SK-N-SH (cell line): Measurements from ENCODE around the gene ADAM21. TPM values are rescaled to one million over a fixed set of nuclear protein-coding genes. Genes with fewer than 3 reads are reported as not detected.

Experiments
- CTCF ChIA-PET: fragments of 300-600, 350-600 bp; formaldehyde crosslinking; extraction: SDS; loops from one replicate; lab custom pipeline; 2021; lab: Yijun Ruan, JAX
- POLR2A ChIA-PET: fragments of 350-600 bp; sonication (Branson Sonifier 250); formaldehyde crosslinking; extraction: SDS; loops from one replicate; lab custom pipeline; 2020; ENCODE audit warnings: antibody characterized with exemption, inconsistent platforms; lab: Yijun Ruan, JAX
- DNase-seq: peaks from one replicate; pipeline ENCODE4 v3.0.0; 2012
- H2AFZ ChIP-seq: fragments of 200-600 bp; sonication (generic); 2 replicates; pipeline ENCODE4 v1.8.1; 2016; ENCODE audit warnings: antibody characterized with exemption, mild to moderate bottlenecking, low read depth
- H3F3A ChIP-seq: fragments of 200-600 bp; sonication (generic); replicated peaks from 2 replicates; pipeline ENCODE3; 2016; ENCODE audit warnings: antibody characterized with exemption, mild to moderate bottlenecking; ENCODE audit not compliant: insufficient read depth
- H3K27ac ChIP-seq, 2 experiments: fragments of 200-500 bp in 1 of 2; fragments of 200-600 bp in 1 of 2; sonication (Bioruptor generic) in 1 of 2; sonication (generic), shearing (Covaris generic) in 1 of 2; 2 replicates each; pipeline versions ENCODE4 v1.5.1 to v1.6.1; 2014 to 2016; ENCODE audit warnings: low read depth in 2 of 2, inconsistent platforms in 1 of 2, low read length in 1 of 2, mild to moderate bottlenecking in 1 of 2, mixed read lengths in 1 of 2
- H3K27me3 ChIP-seq: fragments of 200-600 bp; sonication (generic), shearing (Covaris generic); 2 replicates; pipeline ENCODE4 v1.6.1; 2016; ENCODE audit warnings: mixed run types; ENCODE audit not compliant: insufficient read depth
- H3K36me3 ChIP-seq, 2 experiments: fragments of 200-500 bp in 1 of 2; fragments of 200-600 bp in 1 of 2; sonication (Bioruptor generic) in 1 of 2; sonication (generic) in 1 of 2; replicated peaks in 1 of 2; 2 replicates each; pipeline versions ENCODE3 to v1.5.1; 2014 to 2016; ENCODE audit warnings: low read length in 1 of 2, mild to moderate bottlenecking in 1 of 2; ENCODE audit not compliant: insufficient read depth in 2 of 2, control insufficient read depth in 1 of 2
- H3K4me1 ChIP-seq, 2 experiments: fragments of 200-500 bp in 1 of 2; fragments of 200-600 bp in 1 of 2; sonication (Bioruptor generic) in 1 of 2; sonication (generic), shearing (Covaris generic) in 1 of 2; 2 replicates each; pipeline versions ENCODE4 v1.5.1 to v1.6.1; 2014 to 2016; ENCODE audit warnings: low read depth in 1 of 2, low read length in 1 of 2, mixed run types in 1 of 2; ENCODE audit not compliant: insufficient read depth in 2 of 2, control insufficient read depth in 1 of 2
- H3K4me2 ChIP-seq: fragments of 200-600 bp; sonication (generic), shearing (Covaris generic); 2 replicates; pipeline ENCODE4 v1.6.1; 2017; ENCODE audit warnings: mixed run types
- H3K4me3 ChIP-seq, 2 experiments: fragments of 200-500 bp in 1 of 2; fragments of 200-600 bp in 1 of 2; sonication (Bioruptor generic) in 1 of 2; sonication (generic), shearing (Covaris generic) in 1 of 2; 2 replicates each; pipeline versions ENCODE4 v1.5.1 to v1.8.1; 2014 to 2016; ENCODE audit warnings: low read depth in 2 of 2, inconsistent platforms in 1 of 2, low read length in 1 of 2, mild to moderate bottlenecking in 1 of 2, mixed read lengths in 1 of 2, moderate library complexity in 1 of 2
- H3K79me2 ChIP-seq: fragments of 200-600 bp; sonication (generic); 2 replicates; pipeline ENCODE4 v1.8.1; 2017; ENCODE audit warnings: mild to moderate bottlenecking; ENCODE audit not compliant: insufficient read depth
- H3K9ac ChIP-seq: fragments of 200-600 bp; sonication (generic); 2 replicates; pipeline ENCODE4 v1.6.1; 2017; ENCODE audit warnings: mixed run types
- H3K9me2 ChIP-seq: fragments of 200-600 bp; sonication (generic); 2 replicates; pipeline ENCODE4 v1.6.1; 2017; ENCODE audit warnings: mixed run types
- H3K9me3 ChIP-seq: fragments of 200-600 bp; sonication (generic); 2 replicates; pipeline ENCODE4 v1.6.1; 2017; ENCODE audit warnings: mixed run types, mild to moderate bottlenecking, moderate library complexity
- H4K20me1 ChIP-seq: fragments of 200-600 bp; sonication (generic); 2 replicates; pipeline ENCODE4 v1.6.1; 2017; ENCODE audit warnings: mild to moderate bottlenecking, mixed run types; ENCODE audit not compliant: insufficient read depth
- ELF1 ChIP-seq: IDR thresholded peaks from 2 replicates; pipeline ENCODE4 v1.4.0; 2012
- EP300 ChIP-seq, 2 experiments: IDR thresholded peaks; 2 replicates each; pipeline versions ENCODE4 v1.4.0 to v1.6.1; 2012; ENCODE audit warnings: borderline replicate concordance in 1 of 2, low read depth in 1 of 2, low read length in 1 of 2
- FOXJ3 ChIP-seq: sonication (generic); formaldehyde crosslinking; IDR thresholded peaks from 2 replicates; pipeline ENCODE4 v1.5.1; 2020; ENCODE audit warnings: mild to moderate bottlenecking, missing genetic modification reagents
- FOXM1 ChIP-seq: IDR thresholded peaks from 2 replicates; pipeline ENCODE4 v1.4.0; 2012; ENCODE audit warnings: low read depth, mild to moderate bottlenecking
- GATA2 ChIP-seq: sonication (generic); formaldehyde crosslinking; IDR thresholded peaks from 2 replicates; pipeline ENCODE4 v1.5.0; 2020; ENCODE audit warnings: mild to moderate bottlenecking, missing genetic modification reagents
- IRF3 ChIP-seq: fragments of 150-350 bp; IDR thresholded peaks from 2 replicates; pipeline ENCODE4 v1.6.1; 2016; ENCODE audit warnings: mild to moderate bottlenecking, low read depth, low read length
- MAX ChIP-seq: IDR thresholded peaks from 2 replicates; pipeline ENCODE4 v1.4.0; 2012; ENCODE audit warnings: low read depth
- MXI1 ChIP-seq: IDR thresholded peaks from 2 replicates; pipeline ENCODE4 v1.6.1; 2012; ENCODE audit warnings: mild to moderate bottlenecking, low read depth, low read length, improper control_type of control experiment
- NFIC ChIP-seq: IDR thresholded peaks from 2 replicates; pipeline ENCODE4 v1.4.0; 2012; ENCODE audit warnings: borderline replicate concordance
- PBX3 ChIP-seq: IDR thresholded peaks from 2 replicates; pipeline ENCODE4; 2012
- POLR2AphosphoS5 ChIP-seq: IDR thresholded peaks from 2 replicates; pipeline ENCODE4 v1.6.1; 2012; ENCODE audit warnings: low read depth, low read length
- RAD21 ChIP-seq: IDR thresholded peaks from 2 replicates; pipeline ENCODE4 v1.6.1; 2012; ENCODE audit warnings: mild to moderate bottlenecking, low read length
- RCOR1 ChIP-seq: fragments of 150-350 bp; IDR thresholded peaks from 2 replicates; pipeline ENCODE4 v1.6.1; 2017; ENCODE audit warnings: antibody characterized with exemption, low read length
- RFX5 ChIP-seq: IDR thresholded peaks from 2 replicates; pipeline ENCODE4 v1.6.1; 2012; ENCODE audit warnings: mild to moderate bottlenecking, improper control_type of control experiment, low read length
- RXRA ChIP-seq: IDR thresholded peaks from 2 replicates; pipeline ENCODE4 v1.4.0; 2012; ENCODE audit warnings: low read depth, mild to moderate bottlenecking, borderline replicate concordance
- SIN3A ChIP-seq: IDR thresholded peaks from 2 replicates; pipeline ENCODE4 v1.6.1; 2012; ENCODE audit warnings: low read depth, mild to moderate bottlenecking, low read length, moderate library complexity, borderline replicate concordance
- SMC3 ChIP-seq: IDR thresholded peaks from 2 replicates; pipeline ENCODE4 v1.6.1; 2012; ENCODE audit warnings: low read depth, low read length, improper control_type of control experiment
- TAF1 ChIP-seq: IDR thresholded peaks from 2 replicates; pipeline ENCODE4 v1.6.1; 2012; ENCODE audit warnings: low read depth, mild to moderate bottlenecking, low read length, moderate library complexity, borderline replicate concordance
- TCF12 ChIP-seq: IDR thresholded peaks from 2 replicates; pipeline ENCODE4 v1.4.0; 2012
- TEAD4 ChIP-seq: IDR thresholded peaks from 2 replicates; pipeline ENCODE4 v1.4.0; 2012; ENCODE audit warnings: mild to moderate bottlenecking, borderline replicate concordance; ENCODE audit not compliant: insufficient read depth
- USF1 ChIP-seq: IDR thresholded peaks from 2 replicates; pipeline ENCODE4 v1.4.0; 2012; ENCODE audit warnings: low read depth, borderline replicate concordance
- ZBTB33 ChIP-seq: IDR thresholded peaks from 2 replicates; pipeline ENCODE4 v1.4.0; 2012; ENCODE audit warnings: low read depth, borderline replicate concordance
- WGBS: methylation state at CpG from one replicate; pipeline ENCODE4 v1.1.6; 2017; ENCODE audit warnings: low lambda C conversion rate; 5-methylcytosine and 5-hydroxymethylcytosine counted together
- polyA plus RNA-seq, 3 experiments: library from polyadenylated mRNA; depleted of rRNA; stranded (reverse); fragments of >200 nt; gene quantifications; 2 replicates each; pipeline ENCODE4 v1.2.3, GENCODE V29; 2012

ADAM21 gene
- polyA plus RNA-seq, 1 of the 3 experiments (the other 2 are of a cell fraction) = 1.6 TPM

- H3K27ac ChIP-seq = no peak overlapping the region
- no peak overlapping the region for H3K9ac ChIP-seq
- ChIA-PET CTCF (no interaction called here), POLR2A (no interaction called here)
- H3K79me2 ChIP-seq = no peaks in the 10 kb centered on the region
- no peak overlapping the region for H3K4me2 ChIP-seq
- peaks cover 11% of the 10 kb centered on the region for H3F3A ChIP-seq
- no peaks in the 10 kb centered on the region for H3K36me3 ChIP-seq
- H2AFZ ChIP-seq = no peak overlapping the region
- no peaks in the 10 kb centered on the region for H3K4me1 ChIP-seq
- TF ChIP-seq TEAD4 (no peak), TCF12 (no peak), FOXJ3 (CRISPR knock-in tag) (no peak), MXI1 (no peak), MAX (no peak), IRF3 (no peak), ELF1 (no peak), RXRA (no peak), RCOR1 (no peak), SIN3A (no peak)
- no peak overlapping the region for H3K4me3 ChIP-seq
- 57% methylated on average over 2 of the region's 2 CpGs for WGBS
- no peaks in the 10 kb centered on the region for H3K9me3 ChIP-seq
- no peak for DNase-seq
- H3K27me3 ChIP-seq = no peaks in the 10 kb centered on the region
- H4K20me1 ChIP-seq = no peaks in the 10 kb centered on the region
- no peaks in the 10 kb centered on the region for H3K9me2 ChIP-seq
Observed at GRCh38 chr14:70422538-70422937, 29.4 kb upstream of the ADAM21 start.

- no peaks in the 10 kb centered on the region for H3K36me3 ChIP-seq
- H3K9ac ChIP-seq = no peak overlapping the region
- no peaks in the 10 kb centered on the region; a peak in 1 of 4 replicates for H3K4me1 ChIP-seq
- no peaks in the 10 kb centered on the region for H3K79me2 ChIP-seq
- no peak overlapping the region for H3K4me2 ChIP-seq
- H3K9me2 ChIP-seq = no peaks in the 10 kb centered on the region
- 0% methylated on average over 1 of the region's 1 CpG for WGBS
- no peak overlapping the region for H2AFZ ChIP-seq
- no peak for DNase-seq
- H3K27me3 ChIP-seq = no peaks in the 10 kb centered on the region
- H3K4me3 ChIP-seq = no peak overlapping the region
- H3K9me3 ChIP-seq = no peaks in the 10 kb centered on the region
- no peaks in the 10 kb centered on the region for H4K20me1 ChIP-seq
- ChIA-PET CTCF (no interaction called here), POLR2A (no interaction called here)
- H3F3A ChIP-seq = peaks cover 11% of the 10 kb centered on the region
- H3K27ac ChIP-seq = no peak overlapping the region
- TF ChIP-seq SIN3A (no peak), POLR2AphosphoS5 (no peak), TAF1 (no peak), EP300 (IDR thresholded peaks at IDR 0.05; ENCODE audit: borderline replicate concordance in 1 of 2, low read depth in 1 of 2, low read length in 1 of 2) (no peak), RAD21 (no peak), ZBTB33 (no peak), MXI1 (no peak), GATA2 (CRISPR knock-in tag) (no peak), SMC3 (no peak), FOXM1 (no peak), USF1 (no peak), TCF12 (no peak), IRF3 (no peak), RFX5 (no peak), NFIC (no peak), PBX3 (no peak), ELF1 (no peak), MAX (no peak)
Observed at GRCh38 chr14:70425354-70425753, 26.6 kb upstream of the ADAM21 start.
